ENCODE measurements around the gene STAT3. TPM values are rescaled to one million over a fixed set of nuclear protein-coding genes. Genes with fewer than 3 reads are reported as not detected.

The STAT3 gene
- total RNA-seq, 2 experiments from 2014 or later: 14.8 to 28.7 TPM

DNA sequence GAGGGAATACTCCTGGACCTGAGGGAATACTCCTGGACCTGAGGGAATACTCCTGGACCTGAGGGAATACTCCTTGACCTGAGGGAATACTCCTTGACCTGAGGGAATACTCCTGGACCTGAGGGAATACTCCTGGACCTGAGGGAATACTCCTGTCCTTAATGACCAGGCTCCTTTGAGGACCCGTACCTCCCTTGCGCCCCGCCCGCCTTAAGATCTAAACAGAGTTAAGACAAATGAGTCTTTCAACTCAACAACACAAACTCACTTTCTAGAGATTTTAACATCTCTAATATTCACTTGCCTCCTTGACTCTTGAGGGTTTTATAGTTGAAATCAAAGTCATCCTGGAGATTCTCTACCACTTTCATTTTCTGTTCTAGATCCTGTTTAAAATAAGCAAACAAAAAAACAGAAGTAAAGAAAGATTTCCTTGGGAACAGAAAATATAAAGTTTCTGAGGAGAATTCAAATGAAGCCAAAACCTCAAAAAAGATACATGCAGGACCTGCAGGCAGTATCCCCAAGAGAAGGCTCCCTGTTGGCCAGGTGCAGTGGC lies 49.7 kb downstream of the STAT3 start:
- H3K4me2 ChIP-seq (ENCODE audit: low read length): no peak overlapping the region
- POLR2A ChIA-PET: no interaction called here
- no peak overlapping the region for H3K27ac ChIP-seq (ENCODE audit: low read depth, low read length, poor library complexity, severe bottlenecking)
- TF ChIP-seq, protein P1, sequence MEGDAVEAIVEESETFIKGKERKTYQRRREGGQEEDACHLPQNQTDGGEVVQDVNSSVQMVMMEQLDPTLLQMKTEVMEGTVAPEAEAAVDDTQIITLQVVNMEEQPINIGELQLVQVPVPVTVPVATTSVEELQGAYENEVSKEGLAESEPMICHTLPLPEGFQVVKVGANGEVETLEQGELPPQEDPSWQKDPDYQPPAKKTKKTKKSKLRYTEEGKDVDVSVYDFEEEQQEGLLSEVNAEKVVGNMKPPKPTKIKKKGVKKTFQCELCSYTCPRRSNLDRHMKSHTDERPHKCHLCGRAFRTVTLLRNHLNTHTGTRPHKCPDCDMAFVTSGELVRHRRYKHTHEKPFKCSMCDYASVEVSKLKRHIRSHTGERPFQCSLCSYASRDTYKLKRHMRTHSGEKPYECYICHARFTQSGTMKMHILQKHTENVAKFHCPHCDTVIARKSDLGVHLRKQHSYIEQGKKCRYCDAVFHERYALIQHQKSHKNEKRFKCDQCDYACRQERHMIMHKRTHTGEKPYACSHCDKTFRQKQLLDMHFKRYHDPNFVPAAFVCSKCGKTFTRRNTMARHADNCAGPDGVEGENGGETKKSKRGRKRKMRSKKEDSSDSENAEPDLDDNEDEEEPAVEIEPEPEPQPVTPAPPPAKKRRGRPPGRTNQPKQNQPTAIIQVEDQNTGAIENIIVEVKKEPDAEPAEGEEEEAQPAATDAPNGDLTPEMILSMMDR (conservative IDR thresholded peaks at IDR 0.05; ENCODE audit: low read length): no peak
- no peak for TF ChIP-seq EZH2phosphoT487 (IDR thresholded peaks at IDR 0.05; ENCODE audit: borderline replicate concordance, low read depth, low read length)
- peaks cover 42% of the 10 kb centered on the region; the same call in 1 of the 2 replicates for H3K36me3 ChIP-seq (ENCODE audit: insufficient read depth, low read length)
- H3K4me3 ChIP-seq (ENCODE audit: low read depth, low read length, poor library complexity, severe bottlenecking): no peak overlapping the region
- intact Hi-C loops (cut with micrococcal nuclease; ENCODE audit: unreplicated experiment): no loop called here
- no peak for DNase-seq (ENCODE audit: low spot score)
- no peaks in the 10 kb centered on the region for H3K4me1 ChIP-seq (ENCODE audit: insufficient read depth, low read length, poor library complexity, severe bottlenecking)
- H3K79me2 ChIP-seq (ENCODE audit: insufficient read depth, low read depth, low read length): no peaks in the 10 kb centered on the region
- CTCF ChIA-PET (ENCODE audit: unreplicated experiment): no interaction called here
- no peaks in the 10 kb centered on the region for H3K9me2 ChIP-seq (ENCODE audit: insufficient read depth, low read length)
- BruUV-seq (replicated peaks): no TSS peak
- no peaks in the 10 kb centered on the region for H3K9me3 ChIP-seq (ENCODE audit: low read length)
- no peaks in the 10 kb centered on the region for H4K20me1 ChIP-seq (ENCODE audit: insufficient read depth, low read length)
- H2AFZ ChIP-seq (ENCODE audit: low read length): no peak overlapping the region

DNA sequence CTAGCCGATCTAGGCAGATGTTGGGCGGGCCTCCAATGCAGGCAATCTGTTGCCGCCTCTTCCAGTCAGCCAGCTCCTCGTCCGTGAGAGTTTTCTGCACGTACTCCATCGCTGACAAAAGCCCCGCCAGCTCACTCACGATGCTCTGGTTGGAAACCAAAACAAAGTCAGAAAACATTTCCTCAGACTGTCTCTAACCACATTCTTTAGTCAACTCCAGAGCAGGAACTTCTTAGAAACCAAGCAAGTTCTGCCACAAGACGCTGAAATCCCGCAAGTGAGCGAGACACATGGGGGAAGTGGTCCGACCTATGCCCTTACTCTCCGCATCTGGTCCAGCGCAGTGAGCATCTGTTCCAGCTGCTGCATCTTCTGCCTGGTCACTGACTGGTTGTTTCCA lies 50.8 kb downstream of the STAT3 start:
- no TSS peak for BruUV-seq (replicated peaks)
- H2AFZ ChIP-seq (ENCODE audit: low read length): no peak overlapping the region
- no peaks in the 10 kb centered on the region for H3K79me2 ChIP-seq (ENCODE audit: insufficient read depth, low read depth, low read length)
- H3K9me2 ChIP-seq (ENCODE audit: insufficient read depth, low read length): no peaks in the 10 kb centered on the region
- DNase-seq (ENCODE audit: low spot score): no peak
- no peaks in the 10 kb centered on the region for H3K4me1 ChIP-seq (ENCODE audit: insufficient read depth, low read length, poor library complexity, severe bottlenecking)
- H3K9me3 ChIP-seq (ENCODE audit: low read length): no peaks in the 10 kb centered on the region
- CTCF ChIA-PET (ENCODE audit: unreplicated experiment): no interaction called here
- TF ChIP-seq EZH2phosphoT487 (IDR thresholded peaks at IDR 0.05; ENCODE audit: borderline replicate concordance, low read depth, low read length): no peak
- TF ChIP-seq, protein P1 (conservative IDR thresholded peaks at IDR 0.05; ENCODE audit: low read length): no peak
- H4K20me1 ChIP-seq (ENCODE audit: insufficient read depth, low read length): no peaks in the 10 kb centered on the region
- H3K4me2 ChIP-seq (ENCODE audit: low read length): no peak overlapping the region
- H3K4me3 ChIP-seq (ENCODE audit: low read depth, low read length, poor library complexity, severe bottlenecking): no peak overlapping the region
- peaks cover 47% of the 10 kb centered on the region; the same call in 1 of the 2 replicates for H3K36me3 ChIP-seq (ENCODE audit: insufficient read depth, low read length)
- no peak overlapping the region for H3K27ac ChIP-seq (ENCODE audit: low read depth, low read length, poor library complexity, severe bottlenecking)
- POLR2A ChIA-PET: no interaction called here
- intact Hi-C loops (cut with micrococcal nuclease; ENCODE audit: unreplicated experiment): no loop called here

DNA sequence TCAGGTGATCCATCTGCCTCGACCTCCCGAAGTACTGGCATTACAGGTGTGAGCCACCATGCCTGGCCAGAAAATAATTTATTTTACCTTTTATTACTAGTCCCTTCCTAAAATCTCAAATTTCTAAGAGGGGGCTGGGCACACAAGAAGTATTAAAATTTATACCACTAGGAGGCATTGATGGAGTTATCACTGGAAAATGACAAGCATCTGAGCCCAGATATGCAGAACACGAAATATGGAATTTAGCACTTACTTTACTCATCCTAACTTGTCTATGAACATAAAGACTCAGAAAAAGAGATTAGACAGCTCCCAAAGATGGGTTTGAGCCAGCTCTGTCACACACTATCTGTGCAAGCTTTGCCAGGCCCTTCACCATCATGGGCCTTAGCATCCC lies 53.6 kb downstream of the STAT3 start:
- Histone ChIP-seq H2AFZ (ENCODE audit: low read length) (no peak overlapping the region), H3K4me2 (ENCODE audit: low read length) (no peak overlapping the region), H3K9me2 (ENCODE audit: insufficient read depth, low read length) (no peaks in the 10 kb centered on the region), H3K9me3 (ENCODE audit: low read length) (no peaks in the 10 kb centered on the region), H3K4me1 (ENCODE audit: insufficient read depth, low read length, poor library complexity, severe bottlenecking) (no peaks in the 10 kb centered on the region), H3K4me3 (ENCODE audit: low read depth, low read length, poor library complexity, severe bottlenecking) (no peak overlapping the region), H3K36me3 (ENCODE audit: insufficient read depth, low read length) (peaks cover 47% of the 10 kb centered on the region; the same call in 1 of the 2 replicates), H3K27ac (ENCODE audit: low read depth, low read length, poor library complexity, severe bottlenecking) (no peak overlapping the region), H3K79me2 (ENCODE audit: insufficient read depth, low read depth, low read length) (no peaks in the 10 kb centered on the region), H4K20me1 (ENCODE audit: insufficient read depth, low read length) (no peaks in the 10 kb centered on the region)
- intact Hi-C loops (cut with micrococcal nuclease; ENCODE audit: unreplicated experiment): no loop called here
- POLR2A ChIA-PET: no interaction called here
- BruUV-seq (replicated peaks): no TSS peak
- CTCF ChIA-PET (ENCODE audit: unreplicated experiment): no interaction called here
- no peak for DNase-seq (ENCODE audit: low spot score)
- no peak for TF ChIP-seq EZH2phosphoT487 (IDR thresholded peaks at IDR 0.05; ENCODE audit: borderline replicate concordance, low read depth, low read length)
- TF ChIP-seq, protein P1 (conservative IDR thresholded peaks at IDR 0.05; ENCODE audit: low read length): peak; percentile 36; the same call in 1 of the 2 replicates
